ENCODE results near the gene TRAPPC2.

DNA sequence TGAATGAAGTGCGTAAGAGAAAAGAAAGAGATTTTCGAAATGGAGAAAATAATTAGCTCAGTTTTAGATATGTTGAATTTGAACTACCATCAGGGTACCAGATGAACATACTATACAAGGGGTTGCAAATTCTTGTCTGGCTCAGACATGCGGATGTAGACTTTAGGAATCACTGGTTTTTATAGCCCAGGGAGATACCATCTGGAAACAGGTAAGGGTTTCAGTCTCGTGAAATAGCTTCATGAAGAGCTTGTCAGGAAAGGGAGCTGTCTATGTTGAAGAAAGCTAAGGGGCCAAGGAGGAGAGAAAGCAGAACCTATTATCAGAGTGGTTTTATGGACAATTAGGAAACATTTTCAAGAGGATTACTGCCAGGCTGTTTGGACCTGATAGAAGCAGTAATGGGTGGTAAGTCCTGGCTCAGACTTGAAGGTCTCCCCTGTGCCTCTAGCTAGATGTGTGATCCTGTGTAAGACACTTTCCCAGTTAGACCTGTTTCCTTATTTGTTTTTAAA, 38.8 kb downstream of the TRAPPC2 start:
- no peak for TF ChIP-seq EZH2 (IDR thresholded peaks at IDR 0.05; ENCODE audit: low read depth)
- TF ChIP-seq, protein P1, sequence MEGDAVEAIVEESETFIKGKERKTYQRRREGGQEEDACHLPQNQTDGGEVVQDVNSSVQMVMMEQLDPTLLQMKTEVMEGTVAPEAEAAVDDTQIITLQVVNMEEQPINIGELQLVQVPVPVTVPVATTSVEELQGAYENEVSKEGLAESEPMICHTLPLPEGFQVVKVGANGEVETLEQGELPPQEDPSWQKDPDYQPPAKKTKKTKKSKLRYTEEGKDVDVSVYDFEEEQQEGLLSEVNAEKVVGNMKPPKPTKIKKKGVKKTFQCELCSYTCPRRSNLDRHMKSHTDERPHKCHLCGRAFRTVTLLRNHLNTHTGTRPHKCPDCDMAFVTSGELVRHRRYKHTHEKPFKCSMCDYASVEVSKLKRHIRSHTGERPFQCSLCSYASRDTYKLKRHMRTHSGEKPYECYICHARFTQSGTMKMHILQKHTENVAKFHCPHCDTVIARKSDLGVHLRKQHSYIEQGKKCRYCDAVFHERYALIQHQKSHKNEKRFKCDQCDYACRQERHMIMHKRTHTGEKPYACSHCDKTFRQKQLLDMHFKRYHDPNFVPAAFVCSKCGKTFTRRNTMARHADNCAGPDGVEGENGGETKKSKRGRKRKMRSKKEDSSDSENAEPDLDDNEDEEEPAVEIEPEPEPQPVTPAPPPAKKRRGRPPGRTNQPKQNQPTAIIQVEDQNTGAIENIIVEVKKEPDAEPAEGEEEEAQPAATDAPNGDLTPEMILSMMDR (conservative IDR thresholded peaks at IDR 0.05): no peak

Measured in PC-9 (cell line).